Neural progenitor cell (in vitro differentiated cells): ENCODE measurements around the gene RAB29.

Experiments used
- EZH2 ChIP-seq: fragments of 200-600 bp; sonication (generic); IDR thresholded peaks from 2 replicates; pipeline ENCODE4 v1.6.1; 2017; ENCODE audit warnings: antibody characterized with exemption, mild to moderate bottlenecking, moderate library complexity
- TF ChIP-seq, protein P1 (sequence below): fragments of 200-600 bp; sonication (generic); IDR thresholded peaks from 2 replicates; pipeline ENCODE4 v1.5.1; 2017; ENCODE audit warnings: antibody characterized with exemption, mild to moderate bottlenecking

DNA sequence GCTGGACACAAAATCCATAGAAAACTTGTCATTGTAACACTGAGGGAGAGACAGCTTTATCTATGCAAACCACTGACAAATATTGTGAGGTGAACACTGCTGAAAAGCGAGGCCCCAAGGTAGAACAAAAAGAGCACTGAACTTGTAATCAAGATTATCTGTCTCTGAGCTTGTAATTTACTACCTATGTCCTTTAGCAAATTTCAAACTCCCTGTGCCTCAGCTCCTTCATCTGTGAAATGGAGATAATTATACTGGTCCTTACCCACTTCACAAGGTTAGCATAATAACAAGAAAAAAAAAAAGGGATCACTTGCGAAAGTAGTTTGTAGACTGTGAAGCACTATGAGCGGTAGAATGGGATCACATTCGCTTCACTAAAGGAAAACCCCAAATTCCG is 20.4 kb downstream of the RAB29 start:
- TF ChIP-seq, protein P1, sequence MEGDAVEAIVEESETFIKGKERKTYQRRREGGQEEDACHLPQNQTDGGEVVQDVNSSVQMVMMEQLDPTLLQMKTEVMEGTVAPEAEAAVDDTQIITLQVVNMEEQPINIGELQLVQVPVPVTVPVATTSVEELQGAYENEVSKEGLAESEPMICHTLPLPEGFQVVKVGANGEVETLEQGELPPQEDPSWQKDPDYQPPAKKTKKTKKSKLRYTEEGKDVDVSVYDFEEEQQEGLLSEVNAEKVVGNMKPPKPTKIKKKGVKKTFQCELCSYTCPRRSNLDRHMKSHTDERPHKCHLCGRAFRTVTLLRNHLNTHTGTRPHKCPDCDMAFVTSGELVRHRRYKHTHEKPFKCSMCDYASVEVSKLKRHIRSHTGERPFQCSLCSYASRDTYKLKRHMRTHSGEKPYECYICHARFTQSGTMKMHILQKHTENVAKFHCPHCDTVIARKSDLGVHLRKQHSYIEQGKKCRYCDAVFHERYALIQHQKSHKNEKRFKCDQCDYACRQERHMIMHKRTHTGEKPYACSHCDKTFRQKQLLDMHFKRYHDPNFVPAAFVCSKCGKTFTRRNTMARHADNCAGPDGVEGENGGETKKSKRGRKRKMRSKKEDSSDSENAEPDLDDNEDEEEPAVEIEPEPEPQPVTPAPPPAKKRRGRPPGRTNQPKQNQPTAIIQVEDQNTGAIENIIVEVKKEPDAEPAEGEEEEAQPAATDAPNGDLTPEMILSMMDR, result no peak
- no peak for TF ChIP-seq EZH2
